Gastroesophageal sphincter (tissue), 3 donors: ENCODE data around the gene DUSP14.

Source experiments
- EP300 ChIP-seq: sonication (generic); formaldehyde crosslinking; IDR thresholded peaks from one replicate; pipeline ENCODE4 v1.6.1; 2017; ENCODE audit warnings: antibody characterized with exemption, mild to moderate bottlenecking
- POLR2A ChIP-seq, 2 donors: fragments of 450-650 bp; IDR thresholded peaks; one replicate each; pipeline ENCODE4 v1.6.1; 2017; ENCODE audit warnings: antibody characterized with exemption in 2 of 2, mild to moderate bottlenecking in 2 of 2, moderate library complexity in 1 of 2
- POLR2AphosphoS5 ChIP-seq: sonication (generic); formaldehyde crosslinking; IDR thresholded peaks from one replicate; pipeline ENCODE4 v1.6.1; 2017; ENCODE audit warnings: antibody characterized with exemption
- TF ChIP-seq, protein P1 (sequence below), 4 experiments: fragments of 200-600 bp in 2 of 4; fragments of 450-650 bp in 2 of 4; sonication (generic) in 1 of 4; IDR thresholded peaks; one replicate each; pipeline ENCODE4 v1.5.1; 2017 to 2019; ENCODE audit warnings: antibody characterized with exemption in 4 of 4, mild to moderate bottlenecking in 2 of 4, moderate library complexity in 2 of 4

DNA sequence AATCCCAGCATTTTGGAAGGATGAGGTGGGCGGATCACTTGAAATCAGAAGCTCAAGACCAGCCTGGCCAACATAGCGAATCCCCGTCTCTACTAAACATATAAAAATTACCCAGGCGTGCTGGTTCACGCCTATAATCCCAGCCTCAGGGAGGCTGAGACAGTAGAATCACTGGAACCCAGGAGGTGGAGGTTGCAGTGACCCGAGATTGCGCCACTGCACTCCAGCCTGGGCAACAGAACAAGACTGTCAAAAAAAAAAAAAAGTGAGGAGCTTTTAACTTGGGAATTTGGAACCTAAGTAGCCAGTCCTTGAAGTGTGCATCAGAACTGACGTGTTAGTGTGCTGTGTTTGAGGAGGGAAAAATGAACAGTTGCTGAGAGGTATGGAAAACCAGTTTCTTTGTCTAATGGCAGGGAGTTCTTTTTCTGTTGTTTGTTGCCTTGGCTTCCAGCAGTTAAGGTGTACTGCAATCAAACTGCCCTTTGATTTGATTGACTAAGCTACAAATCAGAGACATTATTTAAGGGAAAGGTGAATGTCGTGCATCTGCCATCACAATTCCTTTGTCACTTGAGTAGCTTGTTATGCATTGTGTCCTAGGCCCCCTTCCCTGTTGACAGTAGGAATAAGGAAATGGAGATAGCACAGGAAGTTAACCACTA lies 8.6 kb upstream of the DUSP14 start:
- TF ChIP-seq, protein P1, sequence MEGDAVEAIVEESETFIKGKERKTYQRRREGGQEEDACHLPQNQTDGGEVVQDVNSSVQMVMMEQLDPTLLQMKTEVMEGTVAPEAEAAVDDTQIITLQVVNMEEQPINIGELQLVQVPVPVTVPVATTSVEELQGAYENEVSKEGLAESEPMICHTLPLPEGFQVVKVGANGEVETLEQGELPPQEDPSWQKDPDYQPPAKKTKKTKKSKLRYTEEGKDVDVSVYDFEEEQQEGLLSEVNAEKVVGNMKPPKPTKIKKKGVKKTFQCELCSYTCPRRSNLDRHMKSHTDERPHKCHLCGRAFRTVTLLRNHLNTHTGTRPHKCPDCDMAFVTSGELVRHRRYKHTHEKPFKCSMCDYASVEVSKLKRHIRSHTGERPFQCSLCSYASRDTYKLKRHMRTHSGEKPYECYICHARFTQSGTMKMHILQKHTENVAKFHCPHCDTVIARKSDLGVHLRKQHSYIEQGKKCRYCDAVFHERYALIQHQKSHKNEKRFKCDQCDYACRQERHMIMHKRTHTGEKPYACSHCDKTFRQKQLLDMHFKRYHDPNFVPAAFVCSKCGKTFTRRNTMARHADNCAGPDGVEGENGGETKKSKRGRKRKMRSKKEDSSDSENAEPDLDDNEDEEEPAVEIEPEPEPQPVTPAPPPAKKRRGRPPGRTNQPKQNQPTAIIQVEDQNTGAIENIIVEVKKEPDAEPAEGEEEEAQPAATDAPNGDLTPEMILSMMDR (IDR thresholded peaks at IDR 0.05) = no peak
- TF ChIP-seq POLR2A (IDR thresholded peaks at IDR 0.05) = no peak
- no peak for TF ChIP-seq POLR2AphosphoS5
- TF ChIP-seq EP300 = no peak
